ENCODE data around the gene FRA10AC1.

- TF ChIP-seq CTCF (IDR thresholded peaks at IDR 0.05) (no peak), POLR2A (IDR thresholded peaks at IDR 0.05) (no peak)
Observed at GRCh38 chr10:93622942-93623341, 79.5 kb downstream of the FRA10AC1 start.
